SKM-1 (cell line): Measurements from ENCODE around the gene NECTIN2.
"Not testable (repeated sequence)": the region's sequence is repeated elsewhere in the genome, so short reads cannot be mapped to it uniquely, and the experiment has no call there.

Experiments used
- DNase-seq: peaks from one replicate; lab custom pipeline; 2025; ENCODE audit not compliant: unreplicated experiment; lab: John Stamatoyannopoulos, UW

NECTIN2 gene

DNA sequence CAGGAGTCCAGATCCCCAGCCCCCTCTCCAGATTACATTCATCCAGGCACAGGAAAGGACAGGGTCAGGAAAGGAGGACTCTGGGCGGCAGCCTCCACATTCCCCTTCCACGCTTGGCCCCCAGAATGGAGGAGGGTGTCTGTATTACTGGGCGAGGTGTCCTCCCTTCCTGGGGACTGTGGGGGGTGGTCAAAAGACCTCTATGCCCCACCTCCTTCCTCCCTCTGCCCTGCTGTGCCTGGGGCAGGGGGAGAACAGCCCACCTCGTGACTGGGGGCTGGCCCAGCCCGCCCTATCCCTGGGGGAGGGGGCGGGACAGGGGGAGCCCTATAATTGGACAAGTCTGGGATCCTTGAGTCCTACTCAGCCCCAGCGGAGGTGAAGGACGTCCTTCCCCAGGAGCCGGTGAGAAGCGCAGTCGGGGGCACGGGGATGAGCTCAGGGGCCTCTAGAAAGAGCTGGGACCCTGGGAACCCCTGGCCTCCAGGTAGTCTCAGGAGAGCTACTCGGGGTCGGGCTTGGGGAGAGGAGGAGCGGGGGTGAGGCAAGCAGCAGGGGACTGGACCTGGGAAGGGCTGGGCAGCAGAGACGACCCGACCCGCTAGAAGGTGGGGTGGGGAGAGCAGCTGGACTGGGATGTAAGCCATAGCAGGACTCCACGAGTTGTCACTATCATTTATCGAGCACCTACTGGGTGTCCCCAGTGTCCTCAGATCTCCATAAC lies 59.5 kb downstream of the NECTIN2 start, which contains the start of gene APOE:
Gene APOE (plus strand): TSS at position 360 of the 724 bp plus-strand sequence. CDS start 829 bp downstream, outside the sequence.
- DNase-seq = no peak

DNA sequence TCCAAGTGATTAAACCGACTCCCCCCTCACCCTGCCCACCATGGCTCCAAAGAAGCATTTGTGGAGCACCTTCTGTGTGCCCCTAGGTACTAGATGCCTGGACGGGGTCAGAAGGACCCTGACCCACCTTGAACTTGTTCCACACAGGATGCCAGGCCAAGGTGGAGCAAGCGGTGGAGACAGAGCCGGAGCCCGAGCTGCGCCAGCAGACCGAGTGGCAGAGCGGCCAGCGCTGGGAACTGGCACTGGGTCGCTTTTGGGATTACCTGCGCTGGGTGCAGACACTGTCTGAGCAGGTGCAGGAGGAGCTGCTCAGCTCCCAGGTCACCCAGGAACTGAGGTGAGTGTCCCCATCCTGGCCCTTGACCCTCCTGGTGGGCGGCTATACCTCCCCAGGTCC lies 61.5 kb downstream of the NECTIN2 start:
- DNase-seq = no peak

DNA sequence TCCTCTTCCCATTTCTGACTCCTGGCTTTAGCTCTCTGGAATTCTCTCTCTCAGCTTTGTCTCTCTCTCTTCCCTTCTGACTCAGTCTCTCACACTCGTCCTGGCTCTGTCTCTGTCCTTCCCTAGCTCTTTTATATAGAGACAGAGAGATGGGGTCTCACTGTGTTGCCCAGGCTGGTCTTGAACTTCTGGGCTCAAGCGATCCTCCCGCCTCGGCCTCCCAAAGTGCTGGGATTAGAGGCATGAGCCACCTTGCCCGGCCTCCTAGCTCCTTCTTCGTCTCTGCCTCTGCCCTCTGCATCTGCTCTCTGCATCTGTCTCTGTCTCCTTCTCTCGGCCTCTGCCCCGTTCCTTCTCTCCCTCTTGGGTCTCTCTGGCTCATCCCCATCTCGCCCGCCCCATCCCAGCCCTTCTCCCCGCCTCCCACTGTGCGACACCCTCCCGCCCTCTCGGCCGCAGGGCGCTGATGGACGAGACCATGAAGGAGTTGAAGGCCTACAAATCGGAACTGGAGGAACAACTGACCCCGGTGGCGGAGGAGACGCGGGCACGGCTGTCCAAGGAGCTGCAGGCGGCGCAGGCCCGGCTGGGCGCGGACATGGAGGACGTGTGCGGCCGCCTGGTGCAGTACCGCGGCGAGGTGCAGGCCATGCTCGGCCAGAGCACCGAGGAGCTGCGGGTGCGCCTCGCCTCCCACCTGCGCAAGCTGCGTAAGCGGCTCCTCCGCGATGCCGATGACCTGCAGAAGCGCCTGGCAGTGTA lies 62.2 kb downstream of the NECTIN2 start:
- no peak for DNase-seq

DNA sequence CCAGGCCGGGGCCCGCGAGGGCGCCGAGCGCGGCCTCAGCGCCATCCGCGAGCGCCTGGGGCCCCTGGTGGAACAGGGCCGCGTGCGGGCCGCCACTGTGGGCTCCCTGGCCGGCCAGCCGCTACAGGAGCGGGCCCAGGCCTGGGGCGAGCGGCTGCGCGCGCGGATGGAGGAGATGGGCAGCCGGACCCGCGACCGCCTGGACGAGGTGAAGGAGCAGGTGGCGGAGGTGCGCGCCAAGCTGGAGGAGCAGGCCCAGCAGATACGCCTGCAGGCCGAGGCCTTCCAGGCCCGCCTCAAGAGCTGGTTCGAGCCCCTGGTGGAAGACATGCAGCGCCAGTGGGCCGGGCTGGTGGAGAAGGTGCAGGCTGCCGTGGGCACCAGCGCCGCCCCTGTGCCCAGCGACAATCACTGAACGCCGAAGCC lies 62.8 kb downstream of the NECTIN2 start:
- DNase-seq = no peak

DNA sequence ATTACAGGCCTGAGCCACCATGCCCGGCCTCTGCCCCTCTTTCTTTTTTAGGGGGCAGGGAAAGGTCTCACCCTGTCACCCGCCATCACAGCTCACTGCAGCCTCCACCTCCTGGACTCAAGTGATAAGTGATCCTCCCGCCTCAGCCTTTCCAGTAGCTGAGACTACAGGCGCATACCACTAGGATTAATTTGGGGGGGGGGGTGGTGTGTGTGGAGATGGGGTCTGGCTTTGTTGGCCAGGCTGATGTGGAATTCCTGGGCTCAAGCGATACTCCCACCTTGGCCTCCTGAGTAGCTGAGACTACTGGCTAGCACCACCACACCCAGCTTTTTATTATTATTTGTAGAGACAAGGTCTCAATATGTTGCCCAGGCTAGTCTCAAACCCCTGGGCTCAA lies 63.7 kb downstream of the NECTIN2 start:
- no peak for DNase-seq

DNA sequence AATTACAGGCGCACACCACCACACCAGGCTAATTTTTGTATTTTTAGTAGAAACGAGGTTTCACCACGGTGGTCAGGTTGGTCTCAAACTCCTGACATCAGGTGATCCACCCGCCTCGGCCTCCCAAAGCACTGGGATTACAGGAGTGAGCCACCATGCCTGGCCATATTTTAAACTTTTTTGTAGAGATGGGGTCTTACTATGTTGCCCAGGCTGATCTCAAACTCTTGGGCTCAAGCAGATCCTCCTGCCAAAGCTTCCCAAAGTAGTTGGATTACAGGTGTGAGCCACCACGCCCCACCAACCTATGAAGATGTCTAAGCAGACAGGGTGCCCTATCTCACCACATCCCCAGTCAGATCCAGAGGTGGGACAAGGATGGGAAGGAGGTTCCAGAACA lies 65.8 kb downstream of the NECTIN2 start:
- not testable (repeated sequence) for DNase-seq

DNA sequence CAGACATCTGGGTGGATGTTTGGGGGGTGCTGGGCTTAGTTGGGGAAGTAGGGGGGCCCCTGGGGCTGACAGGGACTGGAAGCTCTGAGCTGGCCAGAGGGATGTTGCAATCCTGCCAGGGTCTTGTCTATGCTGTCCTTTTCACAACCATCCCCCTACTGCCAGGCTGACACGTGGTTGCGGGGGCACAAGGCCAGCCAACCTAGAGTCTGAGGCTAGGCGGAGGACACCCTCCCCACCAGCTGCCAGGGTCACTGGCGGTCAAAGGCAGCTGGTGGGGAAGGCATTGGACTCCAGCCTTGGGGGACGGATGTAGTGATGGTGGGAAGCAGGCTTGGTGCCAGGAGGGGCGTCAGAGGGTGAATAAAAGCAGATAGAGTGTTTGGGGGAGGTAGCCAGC lies 66.8 kb downstream of the NECTIN2 start:
- DNase-seq = no peak

DNA sequence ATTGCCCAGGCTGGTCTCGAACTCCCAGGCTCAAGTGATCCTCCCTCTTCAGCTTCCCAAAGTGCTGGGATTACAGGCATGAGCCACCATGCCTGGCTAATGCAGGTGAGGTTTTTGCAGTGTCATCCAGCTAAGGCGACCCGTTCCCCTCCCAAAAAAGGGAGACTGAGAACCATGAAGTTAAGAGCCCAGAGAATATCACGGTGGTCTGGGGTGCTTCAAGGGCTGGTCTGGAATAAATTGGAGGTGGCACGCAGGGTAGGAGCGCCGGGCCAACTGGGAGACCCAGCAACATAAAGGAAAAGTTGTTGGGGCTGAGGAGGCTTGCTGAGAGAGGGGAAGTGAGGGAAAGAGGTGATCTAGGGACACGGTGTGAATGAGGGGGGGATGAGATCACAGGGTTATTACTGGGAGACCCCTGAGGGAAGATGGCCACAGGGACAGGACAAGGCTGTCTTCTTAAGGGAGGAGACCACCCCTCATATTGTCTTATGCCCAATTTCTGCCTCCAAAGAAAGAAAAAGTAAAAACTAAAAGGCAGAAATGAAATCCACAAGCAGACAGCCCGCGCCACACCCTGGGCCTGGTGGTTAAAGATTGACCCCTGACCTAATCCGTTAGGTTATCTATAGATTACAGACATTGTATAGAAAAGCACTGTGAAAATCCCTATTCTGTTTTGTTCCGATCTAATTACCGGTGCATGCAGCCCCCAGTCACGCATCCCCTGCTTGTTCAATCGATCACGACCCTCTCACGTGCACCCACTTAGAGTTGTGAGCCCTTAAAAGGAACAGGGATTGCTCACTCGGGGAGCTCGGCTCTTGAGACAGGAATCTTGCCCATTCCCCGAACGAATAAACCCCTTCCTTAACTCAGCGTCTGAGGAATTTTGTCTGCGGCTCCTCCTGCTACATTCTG lies 67.7 kb downstream of the NECTIN2 start:
- DNase-seq = not testable (repeated sequence)

DNA sequence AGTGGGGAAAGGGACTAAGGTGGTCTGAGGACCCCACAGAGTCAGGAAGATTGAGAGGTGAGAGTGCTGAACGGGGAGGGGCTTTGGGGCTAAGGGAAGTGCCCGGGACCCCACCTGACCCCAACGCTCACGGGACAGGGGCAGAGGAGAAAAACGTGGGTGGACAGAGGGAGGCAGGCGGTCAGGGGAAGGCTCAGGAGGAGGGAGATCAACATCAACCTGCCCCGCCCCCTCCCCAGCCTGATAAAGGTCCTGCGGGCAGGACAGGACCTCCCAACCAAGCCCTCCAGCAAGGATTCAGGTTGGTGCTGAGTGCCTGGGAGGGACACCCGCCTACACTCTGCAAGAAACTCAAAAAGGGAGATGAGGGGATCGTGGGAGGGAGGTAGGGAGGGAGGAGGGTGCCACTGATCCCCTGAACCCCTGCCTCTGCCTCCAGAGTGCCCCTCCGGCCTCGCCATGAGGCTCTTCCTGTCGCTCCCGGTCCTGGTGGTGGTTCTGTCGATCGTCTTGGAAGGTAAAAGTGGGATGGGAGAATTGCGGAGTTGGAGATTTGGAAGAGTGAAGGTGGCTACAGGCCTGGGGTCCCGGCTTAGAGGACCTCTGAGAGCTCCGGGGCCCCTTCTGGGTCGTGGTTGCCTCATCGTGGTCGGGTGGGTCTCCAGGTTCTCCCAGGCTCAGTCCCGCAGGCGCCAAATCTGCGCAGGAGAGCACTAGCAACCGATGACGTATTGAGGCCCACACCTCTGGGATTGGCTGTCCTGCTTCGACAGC lies 68.5 kb downstream of the NECTIN2 start, which contains the start of gene APOC1:
Gene APOC1 (plus strand): TSS at position 176 of the 774 bp plus-strand sequence. CDS start 284 bp downstream, at position 460.
- DNase-seq = not testable (repeated sequence)

DNA sequence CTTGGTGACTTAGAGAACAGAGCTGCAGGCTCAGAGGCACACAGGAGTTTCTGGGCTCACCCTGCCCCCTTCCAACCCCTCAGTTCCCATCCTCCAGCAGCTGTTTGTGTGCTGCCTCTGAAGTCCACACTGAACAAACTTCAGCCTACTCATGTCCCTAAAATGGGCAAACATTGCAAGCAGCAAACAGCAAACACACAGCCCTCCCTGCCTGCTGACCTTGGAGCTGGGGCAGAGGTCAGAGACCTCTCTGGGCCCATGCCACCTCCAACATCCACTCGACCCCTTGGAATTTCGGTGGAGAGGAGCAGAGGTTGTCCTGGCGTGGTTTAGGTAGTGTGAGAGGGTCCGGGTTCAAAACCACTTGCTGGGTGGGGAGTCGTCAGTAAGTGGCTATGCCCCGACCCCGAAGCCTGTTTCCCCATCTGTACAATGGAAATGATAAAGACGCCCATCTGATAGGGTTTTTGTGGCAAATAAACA lies 78.2 kb downstream of the NECTIN2 start:
- no peak for DNase-seq

DNA sequence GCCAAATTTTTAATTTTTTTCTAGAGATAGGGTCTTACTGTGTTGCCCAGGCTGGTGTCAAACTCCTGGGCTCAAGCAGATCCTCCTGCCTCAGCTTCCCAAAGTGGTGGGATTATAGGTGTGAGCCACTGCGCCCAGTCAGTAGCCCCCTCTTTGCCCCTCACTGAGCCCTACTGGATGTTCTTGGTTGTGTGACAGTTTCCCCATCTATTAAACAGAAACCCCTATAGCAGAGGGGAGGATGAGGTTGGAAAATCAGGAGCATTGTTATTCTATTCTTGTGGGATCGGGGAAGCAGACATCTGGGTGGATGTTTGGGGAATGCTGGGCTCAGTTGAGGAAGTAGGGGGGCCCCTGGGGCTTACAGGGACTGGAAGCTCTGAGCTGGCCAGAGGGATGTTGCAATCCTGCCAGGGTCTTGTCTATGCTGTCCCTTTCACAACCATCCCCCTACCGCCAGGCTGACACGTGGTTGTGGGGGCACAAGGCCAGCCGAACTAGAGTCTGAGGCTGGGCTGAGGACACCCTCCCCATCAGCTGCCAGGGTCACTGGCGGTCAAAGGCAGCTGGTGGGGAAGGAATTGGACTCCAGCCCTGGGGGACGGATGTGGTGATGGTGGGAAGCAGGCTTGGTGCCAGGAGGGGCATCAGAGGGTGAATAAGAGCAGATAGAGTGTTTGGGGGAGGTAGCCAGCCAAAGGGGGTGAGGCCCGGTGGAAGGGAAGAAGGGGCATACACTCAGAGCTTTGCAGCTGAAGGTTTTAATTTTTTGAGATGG lies 79.2 kb downstream of the NECTIN2 start:
- no peak for DNase-seq

DNA sequence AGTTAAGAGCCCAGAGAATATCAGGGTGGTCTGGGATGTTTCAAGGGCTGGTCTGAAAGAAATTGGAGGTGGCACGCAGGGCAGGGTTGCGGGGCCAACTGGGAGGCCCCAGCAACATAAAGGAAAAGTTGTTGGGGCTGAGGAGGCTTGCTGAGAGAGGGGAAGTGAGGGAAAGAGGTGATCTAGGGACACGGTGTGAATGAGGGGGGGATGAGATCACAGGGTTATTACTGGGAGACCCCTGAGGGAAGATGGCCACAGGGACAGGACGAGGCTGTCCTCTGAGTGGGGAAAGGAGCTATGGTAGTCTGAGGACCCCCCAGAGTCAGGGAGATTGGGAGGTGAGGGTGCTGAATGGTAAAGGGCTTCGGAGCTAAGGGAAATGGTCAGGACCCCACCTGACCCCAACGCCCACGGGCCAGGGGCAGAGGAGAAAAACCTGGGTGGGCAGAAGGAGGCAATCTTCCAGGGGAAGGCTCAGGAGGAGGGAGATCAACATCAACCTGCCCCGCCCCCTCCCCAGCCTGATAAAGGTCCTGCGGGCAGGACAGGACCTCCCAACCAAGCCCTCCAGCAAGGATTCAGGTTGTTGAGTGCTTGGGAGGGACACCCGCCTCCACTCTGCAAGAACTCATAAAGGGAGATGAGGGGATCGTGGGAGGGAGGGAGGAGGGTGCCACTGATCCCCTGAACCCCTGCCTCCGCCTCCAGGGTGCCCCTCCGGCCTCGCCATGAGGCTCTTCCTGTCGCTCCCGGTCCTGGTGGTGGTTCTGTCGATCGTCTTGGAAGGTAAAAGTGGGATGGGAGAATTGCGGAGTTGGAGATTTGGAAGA lies 80.4 kb downstream of the NECTIN2 start:
- not testable (repeated sequence) for DNase-seq

DNA sequence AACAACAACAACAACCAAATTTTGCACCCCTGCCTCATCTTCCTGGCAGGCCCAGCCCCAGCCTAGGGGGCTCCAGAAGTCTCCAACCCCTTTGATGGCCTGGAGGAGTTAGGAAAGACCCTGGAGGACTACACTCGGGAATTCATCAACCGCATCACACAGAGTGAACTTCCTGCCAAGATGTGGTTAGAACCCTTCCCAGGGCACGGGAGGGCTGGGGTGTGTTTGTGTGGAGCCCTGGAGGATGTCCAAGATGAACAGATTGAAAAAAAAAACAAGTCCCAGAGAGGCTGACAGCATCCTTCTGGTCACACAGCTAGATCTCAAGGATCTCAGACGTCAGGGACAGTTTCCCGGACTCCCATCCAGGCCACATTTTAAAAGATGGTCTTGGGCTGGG lies 81.6 kb downstream of the NECTIN2 start:
- DNase-seq = no peak

DNA sequence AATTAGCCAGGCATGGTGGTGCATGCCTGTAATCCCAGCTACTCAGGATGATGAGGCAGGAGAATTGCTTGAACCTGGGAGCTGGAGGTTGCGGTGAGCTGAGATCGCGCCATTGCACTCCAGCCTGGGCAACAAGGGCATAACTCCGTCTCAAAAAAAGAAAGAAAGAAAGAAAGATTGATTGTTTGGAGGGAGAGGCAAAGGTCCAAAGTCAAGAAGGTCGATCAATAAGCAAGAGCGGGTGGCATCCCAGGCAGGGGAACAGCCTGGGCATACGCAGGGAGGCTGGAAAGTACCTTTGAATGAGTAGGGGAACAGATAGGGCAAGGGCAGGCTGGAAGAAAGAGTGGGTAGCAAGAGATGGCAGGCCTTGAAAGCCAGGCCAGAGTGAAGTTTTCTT lies 84.0 kb downstream of the NECTIN2 start:
- DNase-seq = no peak

DNA sequence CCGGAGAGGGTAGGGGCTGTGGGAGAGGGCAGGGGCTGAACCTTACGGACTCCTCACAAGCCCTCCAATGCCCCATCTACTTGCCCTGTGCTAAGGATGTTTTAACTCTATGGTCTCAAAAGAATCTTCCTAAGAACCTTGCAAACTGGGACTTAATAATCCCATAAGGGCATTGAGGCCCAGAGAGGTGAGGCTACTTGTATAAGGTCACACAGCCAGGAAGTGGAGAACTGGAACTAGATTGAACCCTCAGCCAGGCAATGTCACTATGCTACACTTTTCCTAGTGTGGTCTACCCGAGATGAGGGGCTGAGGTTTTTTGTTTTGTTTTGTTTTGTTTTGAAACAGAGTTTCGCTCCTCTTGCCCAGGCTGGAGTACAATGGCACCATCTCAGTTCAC lies 85.4 kb downstream of the NECTIN2 start:
- no peak for DNase-seq
